DMS79 (cell line): ENCODE results near the gene OCA2.

Experiments
- DNase-seq: peaks from one replicate; lab custom pipeline; 2025; lab: John Stamatoyannopoulos, UW

Gene OCA2

DNA sequence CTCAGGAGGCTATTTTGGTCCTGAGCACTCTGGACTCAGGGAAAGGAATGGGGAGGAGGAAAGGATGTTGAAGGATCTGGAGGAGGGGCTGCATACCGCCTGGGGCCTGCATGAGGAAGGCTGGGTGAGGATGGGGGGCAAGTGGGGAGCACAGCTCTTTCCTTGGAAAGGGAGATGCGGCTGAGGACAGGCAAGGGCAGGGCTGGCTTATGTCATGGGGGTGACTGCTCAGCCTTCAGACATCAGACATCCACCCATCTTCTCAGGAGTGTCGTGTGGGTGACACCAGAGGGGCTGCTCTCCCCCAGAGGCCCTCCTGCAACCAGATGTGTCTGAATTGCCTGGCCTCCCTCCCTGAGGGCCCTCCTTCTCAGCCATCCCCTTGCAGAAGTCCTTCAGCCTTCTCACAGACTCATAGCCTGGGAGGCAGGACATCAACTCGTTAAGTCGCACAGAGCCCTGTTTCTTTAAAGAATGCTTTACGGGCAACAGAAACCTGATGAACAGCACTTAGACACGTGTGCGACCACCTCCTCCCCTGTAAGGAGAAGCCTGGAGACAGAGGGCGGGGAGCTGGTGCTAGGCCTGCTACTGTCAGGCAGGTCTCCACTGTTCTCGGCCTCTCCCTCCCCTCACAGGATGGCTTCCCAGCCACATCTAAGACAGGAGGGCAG, 252.3 kb downstream of the OCA2 start:
- no peak for DNase-seq

DNA sequence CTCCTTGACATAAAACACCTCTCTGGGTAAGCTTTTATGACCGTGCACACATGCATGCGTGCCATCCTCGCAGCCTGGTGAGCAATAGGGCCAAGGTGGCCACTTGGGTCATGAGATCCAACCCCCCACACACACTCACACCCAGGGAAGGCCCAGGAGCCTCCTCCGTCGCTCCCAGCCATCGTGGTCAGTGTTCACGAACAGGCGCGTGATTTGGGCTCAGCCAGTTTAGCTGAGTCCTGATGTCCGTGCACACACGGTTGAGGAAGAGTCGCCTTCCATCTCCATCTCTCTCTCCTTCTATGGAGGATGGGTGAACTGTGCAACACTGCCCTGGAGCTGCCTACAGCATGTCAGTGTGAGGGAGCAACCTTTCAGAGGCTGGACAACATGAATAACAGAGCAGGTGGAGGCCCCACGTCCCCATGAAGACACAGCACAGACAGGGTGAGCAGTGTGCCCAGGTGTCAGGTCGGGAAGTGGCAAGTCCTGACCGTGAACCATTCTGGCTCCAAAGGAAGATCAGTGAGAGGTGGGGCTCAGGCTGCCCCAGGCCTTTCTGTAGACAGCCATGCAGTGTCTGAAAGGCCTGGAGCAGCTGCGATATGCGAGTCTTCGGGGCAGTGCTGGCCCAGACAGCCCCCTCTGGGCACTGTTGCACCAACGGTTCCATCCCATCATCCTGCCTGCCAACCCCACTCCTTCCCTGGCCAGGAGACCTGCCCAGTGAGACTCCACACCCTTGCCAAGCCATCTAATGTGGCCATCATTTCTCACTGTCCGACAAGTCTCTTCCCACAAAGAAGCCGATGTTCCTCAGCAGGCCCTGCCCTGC, 253.4 kb downstream of the OCA2 start:
- DNase-seq = no peak

DNA sequence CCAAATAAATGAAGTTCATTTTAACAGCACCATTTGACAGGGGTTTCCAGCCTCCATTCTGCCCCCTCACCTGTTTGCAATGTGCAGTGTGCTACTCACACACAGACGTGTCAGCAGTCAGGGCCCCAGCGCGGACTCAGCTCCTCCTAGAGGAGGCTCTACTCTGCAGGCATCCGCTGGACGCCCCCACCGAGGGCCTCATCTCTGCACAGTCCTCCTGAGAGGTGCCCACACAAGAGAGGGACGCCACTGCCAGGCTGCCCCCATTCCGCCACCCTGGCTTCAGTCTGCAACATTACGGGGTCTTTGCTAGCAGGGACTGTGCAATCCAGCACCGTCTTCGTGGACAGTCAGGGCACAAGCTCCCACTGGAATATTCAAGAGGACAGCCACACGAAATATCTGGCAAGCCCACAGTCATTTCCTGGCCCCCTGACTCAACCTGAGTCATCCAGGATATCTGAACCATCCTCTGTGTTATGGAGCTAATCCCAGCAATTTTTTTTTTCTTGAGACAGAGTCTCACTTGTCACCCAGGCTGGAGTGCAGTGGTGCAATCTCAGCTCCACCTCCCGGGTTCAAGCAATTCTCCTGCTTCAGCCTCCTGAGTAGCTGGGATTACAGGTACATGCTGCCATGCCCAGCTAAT, 255.0 kb downstream of the OCA2 start:
- DNase-seq = no peak

DNA sequence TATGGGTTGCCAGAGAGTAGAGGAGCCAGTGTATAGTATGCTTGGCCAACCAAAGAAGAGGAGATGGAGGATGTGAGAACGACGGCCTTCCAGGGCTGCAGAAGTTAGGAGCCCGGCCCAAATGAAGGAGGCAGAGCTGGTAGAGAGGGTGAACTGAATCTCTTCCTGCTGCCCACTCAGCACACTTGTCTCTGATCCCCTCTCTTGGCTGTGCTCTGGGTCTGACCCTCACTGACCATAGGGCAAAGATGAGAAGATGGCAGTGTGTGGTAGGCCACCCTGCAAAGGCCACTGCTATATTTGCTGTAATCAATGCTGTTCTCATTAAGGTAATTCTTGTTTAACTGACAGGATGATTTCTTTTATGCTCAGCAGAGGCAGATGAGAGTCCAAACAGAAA, 256.0 kb downstream of the OCA2 start:
- no peak for DNase-seq

DNA sequence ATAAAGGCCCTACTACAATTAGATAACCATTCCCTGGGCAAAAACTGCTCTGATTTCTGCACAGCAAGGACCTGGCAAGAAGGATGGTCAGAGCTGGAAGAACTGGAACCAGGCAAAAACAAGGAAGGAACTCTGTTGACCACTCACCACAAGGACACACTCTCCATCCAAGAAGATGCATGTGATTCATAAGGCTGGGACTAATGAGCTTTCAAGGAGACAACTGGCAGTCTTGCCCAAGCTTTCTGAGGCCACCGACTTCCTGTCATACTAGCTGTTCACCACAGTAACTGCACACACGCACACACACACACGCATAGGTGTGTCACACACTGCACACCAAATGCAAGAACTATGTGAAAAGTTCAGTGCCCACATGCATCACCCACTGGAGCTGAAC, 256.6 kb downstream of the OCA2 start:
- no peak for DNase-seq

DNA sequence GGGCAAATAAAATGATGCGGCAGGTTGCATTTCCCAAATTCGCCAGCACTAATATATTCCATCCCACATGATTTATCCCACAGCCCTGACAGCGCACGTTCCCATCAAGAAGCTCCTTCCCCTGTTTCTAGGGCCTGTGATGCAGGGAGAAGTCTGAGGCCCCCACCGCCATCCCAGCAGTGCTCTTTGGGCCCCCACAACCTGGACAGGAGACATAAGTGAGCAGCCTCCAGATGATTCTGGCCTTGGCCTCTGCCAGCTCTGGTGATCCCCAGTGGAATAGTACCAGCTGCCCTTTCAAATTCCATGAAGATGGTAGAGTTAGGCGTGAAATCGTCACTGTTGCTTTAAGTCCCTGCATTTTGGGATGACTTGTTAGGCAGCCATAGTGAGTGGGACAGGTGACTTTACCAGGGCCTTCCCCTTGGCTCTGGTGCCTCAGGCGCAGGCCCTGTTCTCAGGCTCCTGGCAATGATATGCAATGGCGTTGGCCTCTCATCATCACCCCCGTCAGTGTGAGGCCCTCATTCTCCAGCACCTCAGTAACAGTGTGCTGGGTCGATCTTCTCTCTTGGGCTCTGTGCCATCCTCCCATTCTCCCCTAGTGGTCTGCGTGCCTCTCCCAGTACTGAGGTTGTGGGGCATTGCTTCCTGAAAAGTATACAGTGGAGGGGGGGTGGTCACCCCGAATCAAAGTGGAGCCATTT, 263.7 kb downstream of the OCA2 start:
- no peak for DNase-seq

DNA sequence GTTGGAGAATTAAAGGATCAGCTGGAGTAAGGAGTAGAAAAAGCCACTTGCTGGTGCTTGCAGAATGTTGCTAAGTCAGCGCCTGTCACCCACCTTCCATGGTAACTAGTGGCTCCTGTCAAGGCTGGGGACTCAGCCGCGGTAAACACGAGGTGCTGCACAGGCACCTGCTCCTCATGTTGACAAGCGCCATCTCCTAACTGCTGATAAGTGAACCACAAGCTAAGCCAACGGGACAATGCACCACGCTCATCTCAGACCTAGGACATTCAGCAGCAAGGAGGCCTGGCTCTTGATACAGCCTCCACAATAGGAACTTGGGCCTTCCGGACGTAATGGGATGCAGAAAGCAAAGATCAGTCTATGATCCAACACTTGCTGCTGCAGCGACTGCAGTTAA, 264.4 kb downstream of the OCA2 start:
- DNase-seq = no peak

DNA sequence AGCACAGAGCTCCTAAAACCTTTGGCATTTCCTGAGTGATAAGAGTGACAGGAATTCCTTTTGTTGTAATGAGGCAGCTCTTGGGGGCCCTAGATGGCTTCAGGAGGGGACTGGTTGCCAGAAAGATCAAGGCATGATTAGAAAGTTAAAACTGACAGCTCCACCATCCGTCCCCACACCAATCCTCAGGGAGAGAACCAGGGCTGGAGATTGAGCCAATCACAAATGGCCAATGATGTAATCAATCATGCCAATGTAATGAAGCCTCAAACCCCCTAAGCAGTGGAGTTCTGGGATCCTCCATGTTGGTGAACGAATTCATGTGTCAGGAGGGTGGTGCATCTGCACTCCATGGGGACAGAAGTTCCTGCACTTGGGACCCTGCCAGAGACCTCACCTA, 265.1 kb downstream of the OCA2 start:
- DNase-seq = no peak

DNA sequence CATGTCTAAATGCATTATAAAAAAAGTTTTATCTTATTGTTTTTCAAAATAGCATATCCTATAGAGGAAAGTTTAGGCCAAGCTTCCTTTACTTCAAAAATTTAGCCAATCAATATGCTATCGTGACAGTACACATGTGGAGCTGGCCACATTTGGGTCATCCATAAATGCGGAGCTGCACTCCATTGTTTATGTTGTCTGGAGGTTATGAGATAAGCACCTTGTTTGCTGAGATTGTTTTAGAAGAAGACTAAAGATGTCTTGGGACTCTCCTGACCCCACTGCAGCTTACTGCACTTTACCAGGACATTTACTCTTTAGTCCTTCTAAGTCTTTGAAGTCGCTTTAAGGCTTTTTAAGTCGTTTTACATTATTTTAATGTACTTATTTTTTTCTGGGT, 265.9 kb downstream of the OCA2 start:
- DNase-seq = no peak

DNA sequence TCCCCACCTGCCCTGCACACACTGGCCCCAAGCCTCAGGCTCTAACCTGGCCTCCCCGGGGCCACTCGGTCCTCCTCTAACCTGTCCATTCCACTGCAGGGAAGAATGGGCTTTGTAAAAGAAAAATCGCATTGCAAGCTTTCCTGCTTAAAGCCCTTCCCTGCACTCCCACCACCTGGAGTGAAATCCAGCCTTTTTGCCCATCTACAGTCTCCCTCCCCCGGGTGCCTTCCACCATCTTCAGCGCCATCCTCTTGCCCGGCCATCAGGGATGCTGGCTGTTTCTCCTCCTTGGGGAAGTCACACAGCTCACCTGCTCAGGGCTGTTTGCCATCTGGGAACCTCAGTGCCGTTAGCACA, 266.9 kb downstream of the OCA2 start:
- no peak for DNase-seq

DNA sequence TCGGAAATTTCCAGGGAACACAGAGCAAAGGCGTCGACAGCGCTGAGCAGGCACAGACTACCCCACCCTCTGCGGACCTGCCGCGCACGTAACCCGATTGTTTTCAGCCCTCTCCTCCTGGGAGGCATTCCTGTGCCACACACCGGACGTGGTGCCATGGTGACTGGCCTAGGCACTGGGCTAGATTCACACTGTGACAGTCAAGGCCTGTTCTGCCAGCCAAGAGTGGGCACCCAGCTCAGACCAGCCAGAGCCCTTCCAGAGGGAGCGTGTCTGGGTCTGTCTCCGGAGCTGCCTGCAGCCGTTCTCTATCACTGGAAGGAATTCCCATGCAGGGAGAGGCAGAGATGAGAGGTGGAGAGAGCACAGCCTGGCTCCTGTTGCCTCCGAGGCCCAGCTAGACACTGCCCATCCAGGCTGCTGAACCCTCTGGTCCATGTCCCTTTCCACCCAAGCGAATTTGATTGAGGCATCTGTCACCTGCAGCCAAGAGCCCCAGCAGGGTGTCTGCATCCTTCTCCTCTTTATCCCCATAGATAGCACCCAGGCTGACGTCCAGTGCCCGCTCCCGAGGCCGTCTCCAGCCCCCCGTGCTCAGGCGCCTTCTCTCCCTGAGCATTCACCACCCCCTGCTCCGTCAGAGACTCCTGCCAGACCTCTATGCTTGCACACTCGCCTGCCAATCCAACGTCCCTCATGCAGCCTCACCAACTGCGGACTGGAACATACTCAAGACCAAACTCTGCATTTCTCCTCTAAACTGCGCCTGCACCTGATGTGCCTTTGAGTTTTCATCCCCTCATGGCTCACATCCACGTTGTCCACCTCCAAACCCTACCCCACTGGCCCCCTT, 267.5 kb downstream of the OCA2 start:
- DNase-seq = no peak

DNA sequence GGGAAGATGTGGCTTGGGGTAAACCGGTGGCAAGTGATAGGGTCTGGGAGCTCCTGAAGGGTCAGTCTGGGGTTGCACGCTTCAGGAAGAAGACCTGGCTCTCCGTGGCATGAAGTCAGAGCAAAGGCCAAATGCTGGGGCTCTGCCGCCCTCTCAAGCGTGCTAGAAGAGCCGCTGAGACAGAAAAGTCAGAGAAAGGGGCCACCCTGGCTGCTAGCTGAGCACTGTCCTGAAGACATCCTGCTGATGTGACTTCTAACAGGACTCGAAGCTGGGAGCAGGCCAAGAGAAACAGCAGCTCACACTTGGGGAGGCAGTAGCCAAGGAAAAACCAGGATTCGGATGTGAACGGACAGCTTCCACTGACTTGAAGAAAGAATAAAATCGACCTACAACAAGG, 270.4 kb downstream of the OCA2 start:
- no peak for DNase-seq

DNA sequence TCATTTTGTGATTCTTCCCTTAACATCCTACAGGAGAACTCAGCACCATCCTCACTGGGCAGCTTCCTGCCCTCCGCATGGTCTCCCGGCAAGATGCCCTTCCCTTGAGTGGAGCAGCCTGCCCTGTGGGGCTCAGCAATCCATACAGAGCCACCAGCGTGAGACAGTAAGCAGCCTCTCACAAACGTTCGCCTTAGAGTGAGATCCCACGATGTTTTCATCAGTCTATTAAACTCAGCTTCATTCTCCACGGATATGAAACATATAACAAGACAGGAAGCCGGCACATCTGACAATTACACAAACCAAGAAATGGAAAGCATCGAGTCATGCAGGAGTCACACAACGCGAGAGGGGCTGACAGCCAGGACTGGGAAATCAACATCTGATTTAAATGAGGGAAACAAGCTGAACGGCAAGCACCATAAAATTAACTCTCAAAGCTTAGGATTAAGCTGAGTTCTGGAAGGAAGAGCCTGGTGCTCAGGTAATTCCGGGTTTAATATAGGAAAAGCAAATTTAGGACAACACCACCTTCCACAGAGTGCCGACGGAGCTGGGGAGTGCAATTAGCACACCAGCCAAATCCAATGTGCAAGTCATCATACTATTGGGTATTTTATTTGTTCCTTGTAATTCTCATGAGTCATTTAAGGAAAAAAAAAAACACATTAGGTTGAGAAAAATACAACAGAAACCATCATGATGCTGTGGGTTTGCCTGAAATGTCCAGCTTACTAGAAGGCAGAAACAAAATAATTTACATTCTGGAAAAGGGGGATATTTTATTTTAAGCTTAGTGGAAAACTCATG, 272.0 kb downstream of the OCA2 start:
- DNase-seq = no peak

DNA sequence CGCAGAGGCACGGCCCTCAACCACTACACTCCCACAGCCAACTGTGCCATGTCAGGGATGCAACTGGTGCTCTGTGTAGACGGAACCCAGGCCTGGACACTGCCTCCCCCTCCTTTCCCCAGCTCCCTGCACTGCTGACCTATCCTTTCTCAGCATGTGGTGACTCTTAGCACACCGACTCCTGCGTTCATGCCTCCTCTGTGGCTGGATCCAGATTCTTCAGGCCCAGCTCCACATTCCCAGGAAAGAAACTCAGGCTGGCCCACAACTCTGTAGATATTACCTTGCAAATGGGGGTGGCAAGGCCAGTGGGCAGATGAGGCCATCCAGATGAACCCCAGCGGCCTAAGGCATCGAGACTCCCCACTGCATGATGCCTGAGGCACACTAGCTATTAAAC, 272.7 kb downstream of the OCA2 start:
- DNase-seq = no peak

DNA sequence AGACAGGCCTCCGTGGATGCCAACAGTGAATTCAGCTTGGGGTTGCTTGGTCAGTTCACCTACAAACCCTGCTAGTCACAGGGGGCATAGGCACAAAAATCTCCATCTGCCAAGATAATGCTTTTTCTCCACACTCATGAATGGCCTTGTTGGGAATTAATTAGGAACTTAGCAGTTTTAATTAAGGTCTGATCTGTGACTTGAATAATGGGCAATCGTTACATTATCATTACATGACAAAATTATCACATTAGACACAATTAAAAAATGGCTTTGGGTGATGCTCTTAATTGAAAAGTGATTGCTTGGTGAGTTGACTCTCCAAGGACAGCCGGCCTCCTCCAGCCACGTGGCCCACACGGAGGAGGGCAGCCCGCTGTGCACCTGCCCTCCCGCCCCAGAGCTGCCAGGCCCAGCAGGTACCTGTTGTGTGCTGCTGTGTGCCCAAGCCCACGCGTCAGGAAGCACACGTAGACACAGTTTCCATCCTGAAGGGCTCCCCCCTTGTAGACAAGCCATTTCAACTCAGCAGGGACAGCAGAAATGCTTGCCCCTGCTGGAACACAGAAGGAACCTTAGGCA, 274.2 kb downstream of the OCA2 start:
- DNase-seq = no peak

DNA sequence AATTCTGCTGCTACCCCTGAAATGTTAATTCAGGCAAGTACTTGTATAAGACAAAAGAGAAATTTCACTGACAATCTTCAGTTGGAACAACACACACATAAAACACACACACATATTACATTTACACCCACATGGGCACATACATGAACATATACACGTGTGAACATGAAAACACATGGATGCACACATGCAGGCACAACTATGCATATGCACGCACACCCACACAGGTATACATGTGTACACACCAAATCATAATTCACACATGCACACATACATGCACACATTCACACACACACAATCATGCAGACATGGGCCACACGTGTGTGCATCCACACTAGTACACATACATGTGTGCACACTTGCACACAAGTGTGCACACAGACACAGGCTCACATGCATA, 277.8 kb downstream of the OCA2 start:
- DNase-seq = no peak

DNA sequence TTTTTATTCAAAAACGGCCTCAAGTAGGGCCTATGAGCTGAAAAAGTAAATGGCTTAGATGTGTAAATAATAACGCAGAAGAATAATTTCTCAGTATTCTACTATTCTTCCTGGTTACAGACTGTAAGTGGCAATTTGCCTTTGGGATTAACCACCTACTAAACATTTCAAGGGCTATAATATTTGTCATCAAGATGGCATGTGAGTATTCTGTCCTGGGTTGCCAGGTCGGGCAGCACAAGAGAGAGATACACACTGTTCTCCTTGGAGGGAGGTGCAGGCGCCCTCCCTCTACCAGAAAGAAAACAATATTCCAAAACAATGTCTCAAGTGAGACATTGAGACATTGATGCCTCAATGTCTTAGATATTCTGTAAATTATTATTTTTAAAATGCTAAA, 278.4 kb downstream of the OCA2 start:
- DNase-seq = no peak

DNA sequence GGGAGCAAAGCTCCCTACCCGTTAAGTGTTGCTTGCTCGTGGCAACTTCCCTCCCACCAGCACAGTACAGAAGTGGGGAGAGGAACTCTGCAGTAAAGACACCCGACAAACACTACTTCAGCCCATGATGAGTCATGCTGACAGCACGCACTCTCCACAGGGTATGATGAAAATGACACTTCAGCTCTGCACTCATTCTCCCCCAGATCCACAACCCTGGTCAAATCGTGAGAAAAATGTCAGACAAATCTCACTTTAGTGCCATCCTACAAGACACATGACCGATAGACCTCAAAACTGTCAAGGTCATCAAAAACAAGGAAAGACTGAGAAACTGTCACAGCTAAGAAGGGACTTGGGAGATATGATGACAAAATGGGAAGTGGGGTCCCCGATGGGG, 278.9 kb downstream of the OCA2 start:
- no peak for DNase-seq

DNA sequence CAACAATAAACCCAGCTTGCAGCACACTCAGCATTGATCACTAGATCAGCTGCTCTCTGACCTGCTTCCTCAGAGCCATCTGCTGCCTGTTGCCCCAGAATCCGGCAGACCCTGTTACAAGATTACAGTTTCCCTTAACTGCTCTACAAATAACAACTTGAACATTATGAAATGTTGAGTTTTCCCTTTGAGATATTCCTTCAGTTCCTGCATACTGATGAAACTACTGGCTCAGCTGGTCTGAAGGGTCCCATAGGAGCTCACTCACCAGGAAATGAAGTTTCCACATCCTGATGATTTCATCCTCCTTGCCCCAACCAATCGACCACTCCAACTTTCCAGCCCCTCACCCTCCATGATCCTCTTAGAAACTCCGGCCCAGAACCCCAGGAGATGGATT, 281.9 kb downstream of the OCA2 start:
- no peak for DNase-seq

DNA sequence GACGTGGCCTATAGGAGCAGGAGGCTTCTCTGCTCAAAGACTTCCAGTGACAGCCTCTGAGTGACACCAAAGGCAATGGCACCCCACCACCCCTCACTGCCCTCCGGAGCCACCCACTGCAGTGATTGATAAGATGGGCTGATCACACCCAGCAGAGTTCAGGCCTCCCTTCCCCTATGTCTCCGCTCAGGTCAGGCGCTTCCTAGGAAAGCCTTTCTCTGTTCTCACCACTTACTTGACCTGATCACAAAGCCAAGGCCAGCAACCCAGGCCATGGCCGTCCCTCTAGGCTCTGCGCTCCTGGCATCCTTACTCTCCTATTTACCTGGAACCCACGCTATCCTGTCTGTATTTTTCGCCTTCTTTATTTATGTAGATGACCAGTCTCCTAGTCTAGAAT, 282.3 kb downstream of the OCA2 start:
- DNase-seq = no peak

DNA sequence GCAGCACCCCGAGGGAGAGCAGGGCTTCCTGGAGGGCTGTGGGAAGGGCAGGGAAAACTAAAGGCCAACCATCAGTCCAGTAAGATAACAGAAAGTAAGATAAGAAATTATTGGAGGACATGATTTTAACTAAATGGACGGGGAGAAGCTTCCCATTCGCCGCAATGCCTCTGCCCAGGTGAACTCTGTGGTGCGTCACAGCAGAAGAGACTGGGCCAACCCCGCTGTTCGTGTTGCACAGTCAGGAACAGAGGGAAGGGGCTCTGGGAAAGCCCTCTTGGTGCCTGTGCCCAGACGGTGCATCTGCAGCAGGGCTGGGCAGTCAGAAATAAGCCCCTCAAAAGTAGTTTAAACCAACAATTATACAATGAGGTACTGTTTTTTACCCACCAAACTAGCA, 284.1 kb downstream of the OCA2 start:
- DNase-seq = no peak
